CMK (cell line): ENCODE data around the gene TBC1D2.

Source experiments
- DNase-seq: peaks from one replicate; pipeline ENCODE4 v3.0.0-alpha.2; 2010; ENCODE audit warnings: low read depth

TBC1D2 gene

DNA sequence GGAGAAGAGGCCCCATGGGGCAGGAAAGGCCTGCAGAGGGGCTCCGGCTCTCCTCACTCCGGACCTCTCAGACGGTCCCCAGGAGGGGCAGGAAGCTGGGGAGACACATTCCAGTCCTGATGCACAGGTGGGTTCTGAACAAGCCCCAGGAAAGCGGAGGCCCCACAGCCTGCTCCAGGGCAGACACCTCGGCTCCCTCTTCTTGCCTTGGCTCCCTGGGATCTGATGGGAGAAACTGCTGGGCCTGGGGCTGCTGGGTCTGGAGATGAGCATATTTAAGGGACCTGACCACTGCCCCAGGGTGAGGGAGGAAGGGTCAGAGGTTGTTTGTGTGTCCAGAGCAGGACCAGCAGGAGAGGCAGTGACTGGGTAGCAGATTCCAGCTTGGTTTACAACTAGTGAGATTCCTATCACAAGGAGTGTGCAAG lies 64.3 kb downstream of the TBC1D2 start:
- DNase-seq, result no peak

DNA sequence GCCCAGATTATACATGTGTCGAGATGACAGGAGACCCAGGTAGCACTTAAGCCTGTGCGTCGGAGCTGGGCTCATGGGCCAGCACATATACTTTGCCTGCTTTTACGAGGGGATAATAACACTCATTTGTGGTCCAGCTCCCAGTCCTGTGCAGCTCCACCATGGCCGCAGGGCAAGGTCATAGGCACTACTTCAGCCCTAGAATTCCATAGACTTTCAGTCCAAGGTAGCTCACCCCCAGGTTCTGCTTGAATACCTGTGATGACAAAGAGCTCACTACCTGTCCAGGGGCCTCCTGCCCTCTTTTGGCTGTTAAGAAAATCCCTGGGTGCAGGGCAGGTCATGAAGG lies 64.7 kb downstream of the TBC1D2 start:
- DNase-seq, result no peak

DNA sequence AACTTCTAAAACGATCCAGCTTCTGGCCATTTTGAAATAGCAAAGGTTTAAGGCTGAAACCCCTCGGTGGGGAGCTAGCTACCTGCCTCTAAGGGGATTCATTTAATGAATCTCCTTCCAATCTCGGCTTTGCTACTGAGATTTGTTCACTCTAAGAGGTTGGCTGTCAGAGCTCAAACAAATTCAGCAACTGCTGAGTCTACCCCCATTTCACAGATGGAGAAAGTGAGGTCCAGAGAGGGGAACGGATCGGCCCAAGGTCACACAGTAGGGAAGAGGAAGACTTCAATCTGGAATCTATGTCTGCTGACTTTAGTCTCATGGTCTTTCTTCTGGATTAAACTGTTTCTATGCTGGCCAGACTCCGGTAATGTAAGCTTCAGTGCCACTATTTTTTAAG lies 66.0 kb downstream of the TBC1D2 start:
- DNase-seq, result no peak

DNA sequence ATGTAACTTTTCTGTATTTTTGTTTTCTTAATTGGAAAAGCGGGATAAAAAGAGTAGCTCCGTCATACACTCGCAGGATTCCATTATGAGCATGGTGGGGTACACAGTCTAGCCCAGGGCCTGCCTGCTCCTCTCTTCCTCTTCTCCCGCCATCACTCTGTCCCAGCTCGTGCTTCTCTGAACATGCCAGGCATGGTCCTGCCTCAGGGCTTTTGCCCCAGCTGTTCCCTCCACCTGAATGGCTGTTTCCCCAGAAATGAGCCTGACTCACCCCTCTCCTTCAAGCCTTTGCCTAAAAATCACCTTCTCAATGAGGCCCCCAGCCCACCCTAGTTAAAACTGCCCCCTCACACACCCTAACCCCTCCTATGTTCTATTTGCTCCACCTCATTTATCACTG lies 67.5 kb downstream of the TBC1D2 start:
- no peak for DNase-seq

DNA sequence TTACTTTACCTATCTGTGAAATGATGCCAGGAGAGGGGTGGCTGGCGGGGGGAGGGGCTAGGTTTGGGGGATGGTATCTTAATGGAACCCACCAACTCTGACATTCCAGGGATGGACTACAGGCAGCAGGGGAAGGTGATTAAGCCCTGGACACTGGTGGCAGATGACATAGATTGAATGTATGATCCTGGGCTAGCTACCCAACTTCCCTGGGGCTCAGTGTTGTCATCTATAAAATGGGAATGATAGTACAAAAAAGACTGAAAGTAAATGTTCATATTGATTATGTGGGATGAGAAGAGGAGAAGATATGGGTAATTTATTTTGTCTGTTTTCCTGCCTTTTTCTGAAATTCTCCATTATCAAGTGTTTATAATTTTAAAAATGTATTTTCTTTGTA lies 69.2 kb downstream of the TBC1D2 start:
- DNase-seq, result no peak

DNA sequence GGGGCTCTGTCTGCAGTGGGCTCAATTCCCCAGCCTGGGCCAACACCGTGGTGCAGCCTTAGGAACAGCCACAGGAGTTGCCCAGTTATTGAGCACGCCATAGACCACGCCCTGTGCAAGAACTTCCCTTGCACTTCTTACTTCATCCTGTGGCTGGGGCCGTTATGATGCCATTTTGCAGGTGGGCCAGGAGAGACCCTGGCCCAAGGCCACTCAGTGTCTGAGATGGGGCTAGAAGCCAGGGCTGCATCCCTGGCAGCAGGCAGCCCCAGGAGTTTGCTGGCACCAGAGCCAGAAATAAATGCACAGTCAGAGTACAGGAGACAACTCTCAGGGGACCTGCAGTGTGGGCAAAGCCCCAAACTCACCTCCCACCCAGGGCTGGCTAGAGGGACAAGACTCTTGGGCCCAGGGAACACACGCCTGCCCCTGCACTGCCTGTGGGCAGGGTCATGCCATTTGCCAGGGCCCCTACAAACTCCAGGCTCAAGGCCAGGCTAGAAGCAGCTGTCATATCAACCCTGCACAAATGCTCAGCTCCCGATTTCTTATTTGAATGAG lies 69.8 kb downstream of the TBC1D2 start:
- no peak for DNase-seq

DNA sequence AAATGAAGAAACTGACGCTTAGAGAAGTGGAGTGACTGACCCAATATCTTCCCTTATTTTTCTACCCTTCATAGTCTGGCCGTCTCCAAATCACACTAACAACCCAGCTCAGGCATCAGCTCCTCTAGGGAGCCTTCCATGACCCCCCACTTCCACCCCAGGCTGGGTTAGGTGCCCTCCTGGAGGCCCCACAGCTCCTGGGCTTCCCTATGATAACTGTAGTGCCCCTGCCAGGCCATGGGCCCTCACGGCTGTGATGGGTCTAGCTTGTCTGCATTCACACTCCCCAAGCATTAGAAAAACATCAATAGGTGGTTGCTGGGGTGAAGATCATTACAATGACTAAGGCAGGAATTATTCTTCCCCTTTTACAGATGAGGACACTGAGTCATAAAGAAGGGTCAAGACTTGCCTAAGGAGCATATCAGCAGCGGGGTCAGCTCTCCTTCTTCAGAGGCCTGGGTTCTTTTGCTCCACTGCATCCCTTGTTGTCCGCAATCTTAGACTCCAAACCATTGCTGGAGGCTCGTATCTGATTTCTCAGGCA lies 70.4 kb downstream of the TBC1D2 start:
- no peak for DNase-seq

DNA sequence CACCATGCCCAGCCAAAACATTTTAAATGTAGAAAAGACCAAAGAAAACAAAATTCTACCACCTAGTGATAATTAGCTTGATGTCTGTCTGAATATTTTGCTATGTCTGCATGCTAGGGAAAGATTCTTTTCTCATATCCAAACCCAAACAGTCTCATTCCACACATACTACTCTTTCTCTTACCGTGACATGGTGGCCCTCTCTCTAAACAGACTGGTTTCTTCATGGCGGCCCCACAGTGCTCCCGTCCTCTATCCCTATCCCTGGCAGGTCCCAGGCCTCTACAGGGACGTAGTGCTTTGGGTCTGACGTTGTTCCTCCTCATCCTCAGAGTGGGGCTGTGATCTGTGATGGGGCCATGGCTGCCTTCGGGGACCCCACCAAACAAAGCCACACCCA lies 71.1 kb downstream of the TBC1D2 start:
- no peak for DNase-seq

DNA sequence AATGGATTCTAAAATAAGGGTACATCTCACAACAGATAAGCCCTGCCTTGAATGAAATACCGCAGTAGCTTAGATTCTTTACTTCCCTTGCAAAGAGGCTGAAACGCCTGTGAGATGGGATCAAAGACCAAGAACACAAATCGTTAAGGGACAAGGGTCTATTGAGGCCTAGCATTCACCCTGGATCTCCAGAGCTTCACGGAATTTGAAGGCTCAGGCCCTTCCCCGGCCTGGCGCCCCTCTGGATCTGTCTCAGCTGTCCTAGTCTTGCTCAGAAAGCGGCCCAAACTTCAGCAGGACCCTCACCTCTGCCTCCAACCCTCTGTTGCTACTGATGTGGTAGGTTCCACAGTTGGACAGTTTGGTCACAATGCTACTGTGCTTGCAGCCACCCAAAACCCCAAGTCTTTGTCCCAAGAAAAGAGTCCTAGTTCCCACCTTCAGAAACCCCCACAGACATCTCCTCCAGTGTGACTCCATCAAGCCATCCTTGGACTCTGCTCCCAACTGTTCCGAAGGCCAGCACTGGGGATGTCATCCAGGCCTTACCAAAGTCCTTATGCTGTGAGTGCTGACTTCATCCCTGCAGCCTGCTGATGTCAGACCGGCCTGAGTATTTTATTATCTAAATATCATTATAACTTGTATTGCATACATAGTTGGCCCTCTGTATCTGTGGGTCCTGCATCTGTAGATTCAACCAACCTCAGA lies 72.4 kb downstream of the TBC1D2 start:
- DNase-seq, result no peak

DNA sequence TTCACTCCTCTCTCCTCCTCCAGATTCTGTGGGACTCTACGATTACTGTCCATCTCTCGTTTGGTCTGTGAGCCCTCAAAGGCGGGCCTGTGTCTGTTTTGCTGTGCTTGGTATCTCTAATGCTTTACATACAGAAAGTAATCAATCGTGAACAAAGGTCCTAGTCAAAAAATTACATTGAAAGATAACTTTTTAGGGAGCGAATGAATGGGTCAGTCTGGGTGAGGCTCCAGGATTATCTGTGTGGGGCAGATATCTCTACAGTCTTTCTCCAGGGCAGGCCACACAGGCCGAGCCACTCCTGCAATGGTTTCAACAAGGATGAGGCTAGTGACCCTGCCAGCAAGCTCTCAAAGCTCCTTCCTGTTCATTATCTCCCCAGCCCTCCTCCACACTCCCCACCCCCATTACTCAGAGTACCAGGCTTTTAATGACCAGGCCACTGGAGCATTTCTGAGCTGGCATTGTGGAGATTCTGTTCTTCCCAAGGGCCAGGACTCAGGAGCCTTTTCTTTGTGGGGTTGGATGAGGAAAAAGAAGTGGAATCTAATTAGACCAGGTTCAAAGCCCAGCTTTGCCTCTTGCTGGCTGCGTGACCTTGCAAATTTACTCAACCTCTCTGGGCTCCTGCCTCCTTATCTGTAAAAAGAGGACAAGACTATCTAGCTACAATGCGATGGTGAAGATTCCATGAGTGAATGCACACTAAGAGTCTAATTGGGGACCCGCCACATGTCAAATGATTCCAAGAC lies 73.2 kb downstream of the TBC1D2 start:
- DNase-seq, result peak; percentile 48

DNA sequence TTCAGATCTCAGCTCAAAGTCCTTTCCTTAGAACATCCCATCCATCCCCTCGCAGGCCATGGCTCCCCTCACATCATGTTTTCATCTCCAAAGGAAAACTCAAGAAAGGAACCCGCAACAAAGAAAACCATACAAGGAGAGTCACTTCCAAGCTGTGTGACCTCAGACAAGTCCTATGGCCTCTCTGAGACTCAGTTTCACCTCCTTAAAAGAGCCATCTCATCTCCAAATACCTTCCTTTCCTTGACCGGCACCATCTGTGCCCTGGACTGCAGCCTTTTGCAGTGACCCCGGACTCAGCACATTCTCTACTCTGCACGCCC lies 73.7 kb downstream of the TBC1D2 start:
- DNase-seq, result no peak

DNA sequence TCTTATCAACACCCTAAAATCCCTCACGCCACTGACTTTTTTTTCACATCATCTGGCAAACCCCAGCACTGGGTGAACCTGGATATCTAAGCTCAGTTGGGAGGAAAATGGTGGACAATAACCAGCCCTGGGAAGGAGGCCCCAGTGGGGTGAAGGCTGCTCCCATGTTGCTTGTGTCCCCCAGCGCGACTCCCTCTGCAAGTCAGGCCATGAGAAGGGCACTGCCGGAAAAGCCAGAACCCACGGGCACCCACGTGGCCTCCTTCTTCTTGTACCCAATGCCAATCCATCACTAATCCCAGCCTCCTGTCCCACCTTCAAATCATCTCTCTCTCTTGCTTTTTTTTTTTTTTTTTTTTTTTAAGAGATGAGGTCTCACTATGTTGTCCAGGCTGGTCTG lies 74.5 kb downstream of the TBC1D2 start:
- DNase-seq, result no peak

DNA sequence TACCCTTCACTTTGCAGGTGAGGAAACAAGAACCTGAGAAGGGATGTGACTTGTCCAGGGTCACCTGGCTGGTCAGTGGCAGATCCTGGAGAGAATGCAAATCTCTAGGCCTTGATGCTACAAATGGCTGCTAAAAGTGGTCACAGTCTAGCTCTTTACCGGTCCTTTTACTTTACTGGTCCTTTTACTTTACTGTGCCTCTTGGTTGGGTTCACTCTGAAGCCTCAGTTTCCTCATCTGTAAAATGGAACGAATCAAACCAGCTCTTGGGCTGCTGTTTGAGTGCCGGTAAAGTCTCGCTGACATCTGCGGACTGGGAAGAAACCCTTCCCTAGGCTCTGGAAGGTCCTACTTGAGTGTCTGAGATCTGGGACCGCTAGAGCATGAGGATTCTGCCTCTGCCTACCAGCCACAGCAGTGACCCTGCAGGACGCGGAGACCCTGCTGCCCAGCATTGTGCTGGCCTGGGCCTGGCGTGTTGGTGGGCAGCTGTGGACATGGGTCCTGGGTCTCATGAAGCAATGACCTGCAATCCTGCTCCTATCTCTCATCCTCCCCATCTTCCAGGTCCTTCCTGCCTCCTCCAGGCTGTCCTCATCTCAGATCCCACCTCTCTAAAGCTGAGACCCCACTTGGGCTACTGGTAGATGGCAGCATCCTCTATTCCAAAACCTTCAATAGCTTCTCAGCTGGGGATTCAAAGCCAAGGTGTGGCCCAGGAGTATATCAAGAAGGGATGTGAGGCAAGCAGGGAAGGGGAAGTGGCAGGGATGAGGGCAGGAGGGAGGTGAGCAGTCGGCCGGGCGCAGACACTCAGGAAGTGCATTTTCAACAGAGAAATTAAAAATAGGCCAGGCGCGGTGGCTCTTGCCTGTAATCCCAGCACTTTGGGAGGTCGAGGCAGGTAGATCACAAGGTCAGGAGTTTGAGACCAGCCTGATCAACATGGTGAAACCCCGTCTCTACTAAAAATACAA lies 76.3 kb downstream of the TBC1D2 start:
- DNase-seq, result no peak

DNA sequence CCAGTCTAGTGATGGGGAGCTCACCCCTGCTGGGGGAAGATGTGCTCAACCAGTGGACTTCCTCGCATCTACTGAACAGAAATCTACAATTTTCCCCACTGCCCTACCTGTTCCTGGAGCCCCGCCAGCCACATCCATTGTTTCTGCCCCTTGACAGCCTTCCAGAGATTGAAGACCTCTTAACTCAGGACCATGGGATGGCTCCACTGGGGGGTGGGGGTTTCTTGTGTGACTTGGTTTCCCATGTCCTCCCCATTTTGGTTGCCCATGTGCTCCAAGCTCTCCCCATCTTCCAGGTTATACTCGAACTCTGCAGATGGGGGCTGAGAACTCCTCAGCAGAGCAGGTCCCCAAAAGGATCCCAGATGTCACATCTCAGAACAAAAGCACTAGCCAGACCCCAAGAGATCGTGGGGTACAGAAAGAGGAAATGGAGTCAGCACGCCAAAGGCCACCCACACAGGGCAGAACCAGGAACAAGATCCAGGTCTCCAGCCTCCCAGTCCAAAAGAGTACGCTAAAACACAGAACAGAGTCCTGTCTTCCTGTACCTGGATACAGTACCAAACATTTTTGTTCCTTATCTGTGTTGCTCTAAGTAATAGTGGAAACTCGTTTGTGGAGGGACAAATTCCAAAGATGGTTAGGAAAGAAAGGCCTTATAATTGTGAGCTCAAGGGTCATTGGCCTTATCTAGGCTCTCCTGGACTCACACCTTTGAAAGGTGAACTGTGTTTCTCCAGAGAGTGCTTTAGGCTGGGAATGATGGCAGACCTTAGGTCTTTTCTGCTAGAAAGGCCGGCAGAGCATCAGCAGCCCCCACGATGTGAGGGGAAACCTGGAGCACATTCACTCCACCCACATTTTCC lies 78.8 kb downstream of the TBC1D2 start:
- DNase-seq, result no peak

DNA sequence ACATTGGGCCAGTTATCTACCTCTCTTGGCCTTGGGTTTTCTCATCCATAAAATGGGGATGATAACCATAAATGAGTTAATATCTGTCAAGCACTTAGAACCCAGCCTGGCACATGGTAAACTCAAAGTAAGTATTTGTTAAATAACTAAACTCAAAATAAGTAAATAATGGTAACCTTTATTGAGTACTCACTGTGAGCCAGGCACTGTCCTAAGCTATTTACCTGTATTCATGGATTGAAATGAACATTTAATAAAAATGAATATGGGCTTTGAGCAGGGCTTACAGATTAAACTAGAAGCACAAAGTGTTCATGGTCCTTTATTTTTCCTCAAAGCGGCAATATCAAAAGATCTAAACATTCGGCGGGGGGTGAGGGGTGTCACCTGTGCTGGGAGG lies 79.7 kb downstream of the TBC1D2 start:
- no peak for DNase-seq

DNA sequence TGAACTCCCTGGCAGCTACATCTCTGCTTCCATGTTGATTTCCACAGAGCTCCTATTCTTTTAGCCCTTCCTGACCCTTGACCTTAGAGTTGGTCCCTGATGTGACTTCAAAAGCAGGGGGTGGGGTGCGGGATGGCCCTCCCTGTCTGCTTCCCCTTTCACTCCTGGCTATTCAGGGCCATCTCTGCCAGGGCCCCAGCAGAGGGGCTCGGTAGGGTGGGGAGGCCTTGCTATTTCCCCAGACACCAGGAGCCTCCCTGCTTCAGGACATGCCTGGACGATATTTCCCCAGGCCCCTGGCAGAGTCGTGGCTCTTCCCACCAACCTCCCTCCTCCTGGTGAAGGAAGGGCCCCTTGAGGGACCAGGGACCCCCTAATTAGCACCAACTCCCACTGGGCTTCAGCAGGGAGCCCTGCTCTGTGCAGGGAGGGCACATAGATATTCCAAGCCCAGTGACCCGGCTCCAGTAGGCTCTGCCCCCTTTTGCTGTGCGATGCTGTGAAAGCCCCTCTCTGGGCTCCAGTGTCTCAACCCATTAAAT lies 80.3 kb downstream of the TBC1D2 start:
- DNase-seq, result no peak

DNA sequence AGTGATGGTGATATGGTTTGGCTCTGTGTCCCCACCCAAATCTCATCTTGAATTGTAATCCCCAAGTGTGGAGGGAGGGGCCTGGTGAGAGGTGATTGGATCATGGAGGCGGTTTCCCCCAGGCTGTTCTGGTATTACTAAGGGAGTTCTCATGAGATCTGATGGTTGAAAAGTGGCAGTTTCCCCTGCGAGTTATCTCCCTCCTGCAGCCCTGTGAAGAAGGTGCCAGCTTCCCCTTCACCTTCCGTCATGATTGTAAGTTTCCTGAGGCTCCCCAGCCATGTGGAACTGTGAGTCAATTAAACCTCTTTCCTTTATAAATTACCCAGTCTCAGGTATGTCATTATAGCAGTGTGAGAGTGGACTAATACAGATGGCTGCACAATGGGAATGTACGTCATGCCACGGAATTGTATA lies 80.9 kb downstream of the TBC1D2 start:
- peak; percentile 72 for DNase-seq

DNA sequence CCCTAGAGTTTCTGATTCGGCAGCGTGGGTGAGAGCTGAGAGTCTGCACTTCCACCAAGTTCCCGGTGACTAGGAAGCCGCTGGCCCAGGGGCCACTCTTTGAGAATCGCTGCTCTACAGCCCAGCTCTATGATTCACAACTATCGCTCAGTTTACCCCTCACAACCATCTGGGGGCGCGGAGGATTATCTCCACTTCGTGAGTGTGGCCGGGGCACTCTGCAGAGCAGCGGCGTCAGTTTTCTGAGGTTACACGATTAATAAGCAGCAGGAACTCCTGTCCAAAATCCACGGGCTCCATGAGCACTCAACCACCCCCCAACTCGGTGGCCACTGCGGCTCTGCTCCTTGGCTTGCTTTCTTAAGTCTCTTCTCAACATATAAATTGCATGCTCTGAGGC lies 82.3 kb downstream of the TBC1D2 start:
- DNase-seq, result no peak

DNA sequence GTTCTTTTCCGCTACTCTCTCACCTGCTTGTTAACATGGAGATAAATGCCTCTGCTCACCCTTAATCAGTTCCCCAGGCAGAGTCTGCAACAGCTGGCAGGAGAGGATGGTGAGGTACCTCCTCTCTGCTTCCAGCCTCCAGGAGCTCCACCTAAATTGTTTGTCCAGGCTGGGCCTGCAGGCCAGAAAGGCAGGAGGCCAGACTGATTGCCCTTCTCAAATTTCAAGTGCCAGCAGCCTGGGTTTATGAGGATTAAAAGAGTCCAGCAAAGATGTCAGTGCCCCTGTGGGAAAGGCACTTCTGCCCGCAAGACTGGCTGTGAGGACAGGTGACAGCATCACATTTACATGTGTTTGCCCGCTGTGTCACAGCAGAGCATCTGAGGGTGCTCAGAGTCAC lies 82.8 kb downstream of the TBC1D2 start:
- DNase-seq, result no peak

DNA sequence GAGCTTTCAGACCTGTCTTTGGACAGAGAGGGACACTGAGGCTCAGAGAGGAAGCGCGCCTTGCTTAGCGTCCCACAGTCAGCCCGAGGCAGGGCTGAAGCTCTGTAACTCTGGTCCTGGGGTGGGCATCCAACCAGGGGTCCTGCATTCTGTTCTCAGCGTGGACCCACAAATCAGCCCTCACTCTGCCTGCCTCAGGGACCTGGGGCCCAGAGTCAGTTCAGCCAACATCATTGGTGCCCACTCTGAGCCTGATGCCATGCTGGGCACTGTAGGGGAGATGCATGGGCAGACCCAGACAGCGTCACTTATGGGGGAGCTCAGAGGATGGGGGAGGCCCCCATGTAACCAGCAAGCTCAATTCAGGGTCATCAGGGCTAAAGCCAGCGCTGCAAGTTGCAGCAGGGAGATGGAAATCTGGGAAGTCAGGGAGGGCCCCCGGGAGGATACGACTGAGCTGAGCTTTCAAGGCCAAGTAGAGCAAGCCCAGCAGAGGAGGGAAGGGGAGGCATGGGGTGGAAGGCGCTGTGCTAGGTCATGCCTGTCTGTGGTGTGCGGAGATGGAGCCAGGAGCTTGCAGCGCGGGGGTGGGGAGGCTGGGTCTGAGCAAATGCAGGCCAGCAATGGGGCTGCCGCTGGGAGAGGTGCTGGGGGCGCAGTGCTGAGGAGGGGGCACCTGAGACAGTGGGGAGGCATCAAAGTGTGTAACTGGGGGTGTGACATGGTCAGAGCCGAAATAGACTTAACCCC lies 84.1 kb downstream of the TBC1D2 start:
- DNase-seq, result no peak
